GM19438 (cell line): ENCODE results near the gene CNTN4.

Source experiments
- ATAC-seq: cut with Tn5 transposase; IDR thresholded peaks from one replicate; pipeline ENCODE4 v1.9.1; 2021; ENCODE audit warnings: low read depth; ENCODE audit not compliant: unreplicated experiment

CNTN4 gene

DNA sequence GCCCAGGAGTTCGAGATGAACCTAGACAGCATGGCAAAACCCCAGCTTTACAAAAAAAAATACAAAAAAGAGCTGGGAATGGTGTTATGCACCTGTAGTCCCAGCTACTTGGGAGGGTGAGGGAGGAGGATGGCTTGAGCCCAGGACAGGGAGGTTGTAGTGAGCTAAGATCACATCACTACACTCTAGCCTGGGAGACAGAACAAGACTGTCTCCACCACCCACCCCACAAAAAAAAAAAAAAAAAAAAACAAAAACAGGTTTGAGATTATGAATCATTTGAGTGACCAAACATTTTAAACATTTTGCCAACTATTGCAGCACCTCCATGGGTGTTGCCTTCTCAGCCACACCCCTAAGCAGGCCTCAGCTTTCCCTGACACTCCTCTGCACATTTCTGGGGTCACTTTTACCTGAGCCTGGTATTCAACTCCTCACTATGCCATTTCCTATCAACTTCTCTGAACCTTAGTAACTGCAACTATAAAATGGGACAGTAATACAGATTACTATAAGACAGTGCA lies 969.8 kb downstream of the CNTN4 start:
- no peak for ATAC-seq

DNA sequence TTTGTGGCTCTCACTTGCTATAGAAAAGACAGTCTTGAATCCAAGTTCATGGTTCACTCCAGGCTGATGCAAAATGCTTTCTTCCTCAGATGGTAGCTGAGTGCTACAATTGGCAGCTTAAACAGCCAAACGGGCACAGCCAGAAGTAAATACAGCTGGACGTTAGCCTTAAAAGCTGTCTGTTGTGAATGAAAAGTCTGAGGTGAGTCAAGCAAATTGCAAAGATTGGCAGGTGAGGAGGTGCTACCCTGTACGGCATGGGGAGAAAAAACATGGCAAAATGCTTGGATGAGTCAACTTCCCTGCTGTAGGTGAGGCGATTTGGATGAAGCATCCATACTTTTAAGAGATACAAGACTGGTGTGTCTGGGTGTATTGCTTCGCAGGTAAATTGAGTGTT lies 971.1 kb downstream of the CNTN4 start:
- no peak for ATAC-seq

GRCh38 chr3:3071136-3071535 lies 972.5 kb downstream of the CNTN4 start:
- no peak for ATAC-seq

DNA sequence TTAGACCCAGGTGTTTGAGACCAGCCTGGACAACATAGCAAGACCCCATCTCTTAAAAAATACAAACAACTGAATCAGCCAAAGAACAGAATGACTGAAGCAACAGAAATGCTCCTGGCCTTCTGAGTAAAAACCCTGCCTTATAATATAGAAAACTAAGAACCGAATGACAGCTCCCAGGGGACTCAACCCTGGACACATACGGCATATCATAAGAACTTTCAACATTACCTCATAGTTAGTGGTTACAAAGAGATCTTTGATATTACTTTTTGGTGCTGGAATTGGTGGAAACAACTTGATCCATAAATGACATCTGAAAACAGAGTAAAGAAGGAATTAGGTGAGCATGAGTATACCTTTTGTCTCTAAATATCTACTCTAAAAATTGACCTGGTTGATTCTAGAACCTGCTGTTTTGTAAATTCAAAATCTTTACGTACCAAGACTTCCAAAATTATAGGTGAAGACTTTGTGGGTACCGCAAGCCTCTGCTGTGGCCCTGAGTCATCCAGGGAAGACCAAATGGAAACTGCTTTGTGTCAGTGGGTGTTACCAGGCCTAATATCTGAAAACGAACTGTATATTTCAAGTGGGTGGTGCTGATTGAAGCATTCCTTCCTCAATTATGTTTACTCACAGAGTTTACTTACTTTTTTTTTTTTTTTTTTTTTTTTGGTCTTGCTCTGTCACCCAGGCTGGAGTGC lies 976.0 kb downstream of the CNTN4 start:
- ATAC-seq = peak; percentile 61

- no peak for ATAC-seq
Observed at GRCh38 chr3:3080309-3080708, 981.6 kb downstream of the CNTN4 start.

GRCh38 chr3:3081381-3082233 lies 982.9 kb downstream of the CNTN4 start:
- ATAC-seq = peak; percentile 37

DNA sequence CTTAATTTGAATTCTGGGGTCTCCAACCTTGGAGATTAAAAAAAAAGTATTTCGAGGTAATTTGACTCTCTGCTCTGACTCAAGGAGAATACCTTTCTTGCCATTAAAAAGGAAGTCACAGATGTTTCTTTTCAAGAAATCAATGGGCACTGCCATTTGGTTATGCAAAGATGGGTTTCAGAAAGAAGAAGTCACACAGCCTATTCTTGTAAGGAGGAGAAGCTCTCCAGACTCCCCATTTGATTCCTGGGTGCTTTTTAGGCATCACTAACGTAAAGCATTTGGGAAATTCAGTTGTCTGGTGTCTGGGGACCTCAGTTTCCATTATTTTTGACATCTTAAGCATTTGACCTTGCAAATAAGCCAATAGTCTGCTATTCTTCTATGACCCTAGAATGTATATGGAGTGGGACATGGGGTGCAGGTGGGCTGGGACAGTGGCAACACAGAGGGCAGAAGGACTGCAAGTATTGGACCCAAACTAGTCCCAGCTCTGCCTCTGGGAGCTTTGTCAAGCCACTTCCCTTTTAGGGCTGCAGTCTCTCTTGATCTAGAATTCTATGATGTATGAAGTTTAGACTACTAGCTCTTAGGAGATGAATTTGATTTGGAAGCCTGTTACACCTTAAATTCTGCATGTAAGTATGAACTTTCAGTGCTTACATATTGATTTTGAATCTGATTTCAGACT lies 983.7 kb downstream of the CNTN4 start:
- peak; percentile 71 for ATAC-seq

DNA sequence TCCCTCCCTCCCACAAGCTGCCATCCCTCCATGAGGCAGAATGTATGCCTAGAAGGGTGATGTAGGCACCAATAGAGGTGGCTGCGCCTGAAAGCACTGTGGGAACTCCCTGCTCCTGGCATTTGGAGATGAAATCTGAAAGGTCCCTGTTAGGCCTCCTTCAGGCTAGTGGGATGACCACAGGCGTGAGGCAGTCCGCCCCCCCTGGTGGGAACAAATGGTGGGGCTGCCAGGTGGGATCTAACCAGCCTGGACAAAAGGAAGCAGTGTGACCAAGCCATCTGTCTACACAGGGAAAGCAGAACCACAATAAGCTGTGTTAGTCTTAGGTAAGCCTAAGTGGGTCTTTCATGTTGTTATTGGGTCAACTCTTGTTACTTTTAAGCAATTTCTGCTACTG lies 986.2 kb downstream of the CNTN4 start:
- no peak for ATAC-seq

DNA sequence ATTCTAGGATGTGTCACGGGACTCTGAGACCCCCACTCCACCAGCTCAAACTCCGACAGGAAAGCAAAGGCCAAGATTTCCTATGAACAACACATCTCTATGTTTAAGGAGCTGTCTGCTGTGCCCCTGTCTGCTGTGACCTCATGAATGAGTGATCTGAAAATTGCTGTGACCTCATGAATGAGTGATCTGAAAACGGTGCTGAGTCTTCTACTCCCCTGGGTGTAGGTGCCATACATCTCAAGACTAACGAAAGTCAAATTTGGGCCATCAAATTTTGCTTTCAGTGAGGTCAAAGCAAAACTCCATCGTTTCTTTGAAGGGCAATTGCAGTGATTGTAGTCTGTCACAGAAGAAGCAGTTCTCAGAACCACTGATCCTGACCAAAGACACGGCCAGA lies 987.1 kb downstream of the CNTN4 start:
- ATAC-seq = no peak

DNA sequence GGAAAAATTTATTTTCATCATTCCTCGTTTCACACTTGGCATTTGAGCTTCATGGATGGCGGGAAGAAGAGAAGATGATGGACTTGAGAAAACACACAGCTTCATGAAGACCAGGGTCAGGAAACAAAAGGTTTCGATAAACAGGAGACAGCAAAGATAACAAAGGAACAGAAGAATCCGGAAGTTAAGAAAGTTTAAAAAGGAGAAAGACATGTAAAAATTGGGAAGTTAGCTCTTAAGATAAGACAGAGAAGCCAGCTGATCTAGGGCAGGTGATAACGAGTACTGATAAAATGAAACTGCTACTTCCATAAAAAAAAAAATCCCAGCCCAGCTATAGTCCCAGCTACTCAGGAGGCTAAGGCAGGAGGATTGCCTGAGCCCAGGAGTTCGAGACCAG lies 987.6 kb downstream of the CNTN4 start:
- ATAC-seq = no peak

DNA sequence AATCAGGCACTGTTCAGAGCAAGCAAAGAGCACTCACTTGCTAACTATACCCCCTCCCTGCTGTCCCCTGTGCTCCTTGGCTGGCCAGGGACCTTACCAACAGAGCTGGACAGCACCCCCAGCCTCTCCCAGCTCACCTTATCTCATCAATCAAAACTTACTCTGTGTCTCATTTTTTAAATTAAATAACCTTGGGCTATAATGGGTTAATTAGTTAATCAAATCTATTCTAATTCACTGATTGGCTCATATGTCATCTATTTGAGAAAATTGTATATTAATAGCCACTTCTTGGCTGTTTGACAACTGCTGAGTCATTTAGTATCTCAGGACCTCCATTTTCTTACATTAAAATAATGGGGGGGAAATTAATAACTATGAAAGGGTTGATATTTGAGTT lies 988.6 kb downstream of the CNTN4 start:
- ATAC-seq = no peak

- no peak for ATAC-seq
Observed at GRCh38 chr3:3087716-3088465, 989.2 kb downstream of the CNTN4 start.

- ATAC-seq = peak; percentile 99
Observed at GRCh38 chr3:3089017-3089416, 990.4 kb downstream of the CNTN4 start.

- ATAC-seq = no peak
Observed at GRCh38 chr3:3097958-3098357, 999.3 kb downstream of the CNTN4 start.

DNA sequence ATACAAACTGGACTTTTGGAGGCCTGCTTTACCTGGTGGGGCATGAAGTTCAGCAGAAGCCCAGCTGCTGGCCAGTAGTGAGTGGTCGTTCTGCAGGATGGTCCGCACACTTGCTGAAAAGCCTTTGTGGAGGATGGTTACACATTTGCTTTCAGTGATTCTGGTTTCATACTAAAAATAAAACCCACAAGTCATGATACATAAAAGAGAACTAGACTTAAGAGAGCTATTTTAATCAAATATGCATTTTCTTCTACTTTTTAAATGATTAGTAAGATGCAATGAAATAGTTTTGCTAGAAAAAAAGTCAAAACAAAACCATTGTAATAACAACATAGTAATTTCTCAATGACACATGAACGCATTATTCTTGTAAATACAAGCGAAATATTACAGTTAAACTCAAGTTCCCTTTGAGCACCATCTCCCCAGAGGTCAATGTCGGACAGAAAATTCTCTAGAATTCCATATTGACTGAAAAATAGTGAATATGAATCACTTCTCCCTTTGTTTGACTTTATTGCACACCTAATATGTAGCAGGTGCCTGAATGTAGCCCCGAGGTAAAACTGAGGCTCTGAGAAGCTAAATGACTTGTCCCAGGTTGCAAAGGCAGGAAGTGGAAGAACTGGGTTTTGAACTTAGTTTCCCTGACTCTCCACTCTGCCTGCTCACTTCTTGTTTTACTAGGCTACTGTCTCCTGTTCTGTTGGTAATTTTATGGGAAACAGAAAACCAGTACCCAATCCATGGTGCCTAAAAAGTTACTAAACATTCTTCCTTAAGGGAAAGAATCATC lies 1003.2 kb downstream of the CNTN4 start:
- peak; percentile 52 for ATAC-seq

DNA sequence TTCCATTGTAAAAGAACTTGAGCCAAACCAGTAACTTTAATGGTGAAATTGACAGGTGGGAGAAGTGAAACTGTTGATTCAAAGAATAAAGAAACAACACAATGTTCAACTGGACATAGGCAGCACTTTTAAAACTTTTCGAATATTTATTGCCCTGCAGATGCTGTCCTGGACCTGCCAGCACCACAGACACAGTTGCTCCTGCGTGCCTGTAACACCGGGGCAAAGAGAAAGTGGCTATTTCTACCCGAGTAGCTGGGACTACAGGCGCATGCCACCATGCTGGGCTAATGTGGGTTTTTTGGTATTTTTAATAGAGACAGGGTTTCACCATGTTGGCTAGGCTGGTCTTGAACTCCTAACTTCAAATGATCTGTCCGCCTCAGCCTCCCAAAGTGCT lies 1004.1 kb downstream of the CNTN4 start:
- no peak for ATAC-seq

- no peak for ATAC-seq
Observed at GRCh38 chr3:3105246-3105645, 1006.6 kb downstream of the CNTN4 start.

DNA sequence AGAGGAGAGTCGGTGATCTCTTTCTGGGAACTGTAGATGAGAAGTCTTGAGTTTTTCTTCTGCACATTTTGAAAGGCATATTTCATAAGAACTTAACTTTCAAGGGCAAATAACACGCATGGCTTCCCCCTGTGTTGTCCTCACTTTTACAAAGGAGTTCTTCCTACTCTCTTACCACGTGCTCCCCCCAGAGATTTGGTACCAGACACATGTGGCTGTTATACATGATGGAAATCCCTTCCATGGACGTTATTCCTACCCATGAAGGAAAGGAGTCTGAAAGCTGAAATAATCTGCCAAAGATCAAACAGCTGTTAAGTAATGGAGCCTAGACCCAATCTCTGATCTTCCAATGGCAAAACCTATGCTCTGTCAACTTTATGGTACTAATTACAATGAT lies 1007.1 kb downstream of the CNTN4 start:
- no peak for ATAC-seq

GRCh38 chr3:3107181-3107580 lies 1008.5 kb downstream of the CNTN4 start:
- no peak for ATAC-seq
